ENCODE data around the gene IQSEC2. TPM values are rescaled to one million over a fixed set of nuclear protein-coding genes. Genes with fewer than 3 reads are reported as not detected.

IQSEC2 gene
- total RNA-seq, 4 donors from 2014 or later = 12.2 to 14.8 (median 14.0) TPM

Small RNA genes within 50 kb of the gene (small RNA-seq; reads per million reads assigned to genes)
- gene RF00019 = not detected

Other genes starting within 250 kb of the IQSEC2 start
- 1 to 10 TPM in 3 of 4 donors, under 1 TPM in 1; 0.72 to 2.0 (median 1.6) TPM for gene GPR173, start 232.8 kb downstream of the IQSEC2 start, total RNA-seq
- gene TSPYL2, start 199.2 kb downstream of the IQSEC2 start, total RNA-seq = 100 to 1,000 TPM in 1 of 4 donors, 10 to 100 TPM in 3; 30.9 to 127 (median 53.9) TPM
- 10 to 100 TPM in 3 of 4 donors, 1 to 10 TPM in 1; 5.4 to 22.2 (median 16.7) TPM for gene KANTR, start 187.4 kb downstream of the IQSEC2 start, total RNA-seq
- 100 to 1,000 TPM in 2 of 4 donors, 10 to 100 TPM in 2; 74.9 to 101 (median 93.1) TPM for gene KDM5C, start 56.4 kb downstream of the IQSEC2 start, total RNA-seq
- 10 to 100 TPM; 29.1 to 38.1 (median 29.7) TPM for gene SMC1A, start 141.1 kb upstream of the IQSEC2 start, total RNA-seq
- gene RIBC1, start 141.3 kb upstream of the IQSEC2 start, total RNA-seq = 1 to 10 TPM in 1 of 4 donors, under 1 TPM in 2, not detected in 1; 0.38 to 1.9 (median 0.74) TPM
- 10 to 100 TPM; 69.7 to 92.0 (median 80.7) TPM for gene HSD17B10, start 152.8 kb upstream of the IQSEC2 start, total RNA-seq

Data from omental fat pad (tissue), 4 donors.